ENCODE results near the gene RBBP7. TPM values are rescaled to one million over a fixed set of nuclear protein-coding genes. Genes with fewer than 3 reads are reported as not detected.

RBBP7 gene
- 77.4 and 80.6 TPM in 2 replicates for total RNA-seq

GRCh38 chrX:16870095-16870861, at the start of gene RBBP7:
TSS of gene RBBP7 (minus strand) at chrX:16870362. CDS start at chrX:16870053, 309 bp downstream.
- no peaks in the 10 kb centered on the region for H3K36me3 ChIP-seq (ENCODE audit: control insufficient read depth, insufficient read depth, low read length)
- peak; percentile 50 for DNase-seq (ENCODE audit: low read depth)
- no peak for TF ChIP-seq CTCF (IDR thresholded peaks at IDR 0.05; ENCODE audit: insufficient read depth, low read length, poor library complexity, severe bottlenecking)
- H3K4me3 ChIP-seq (ENCODE audit: low read depth, low read length), result peak within 1 kb of the TSS; percentile 90
- peaks cover 10% of the 10 kb centered on the region for H3K27me3 ChIP-seq (ENCODE audit: control insufficient read depth, insufficient read depth, low read length)

- TF ChIP-seq CTCF (IDR thresholded peaks at IDR 0.05; ENCODE audit: insufficient read depth, low read length, poor library complexity, severe bottlenecking), result no peak
- Histone ChIP-seq H3K36me3 (ENCODE audit: control insufficient read depth, insufficient read depth, low read length) (no peaks in the 10 kb centered on the region), H3K4me3 (ENCODE audit: low read depth, low read length) (no peak overlapping the region), H3K27me3 (ENCODE audit: control insufficient read depth, insufficient read depth, low read length) (peaks cover 2% of the 10 kb centered on the region)
- DNase-seq (ENCODE audit: low read depth), result no peak
Measured at GRCh38 chrX:16918979-16919378, 48.8 kb upstream of the RBBP7 start.

GRCh38 chrX:16917120-16917519, 47.0 kb upstream of the RBBP7 start:
- Histone ChIP-seq H3K27me3 (ENCODE audit: control insufficient read depth, insufficient read depth, low read length) (no peaks in the 10 kb centered on the region), H3K4me3 (ENCODE audit: low read depth, low read length) (no peak overlapping the region), H3K36me3 (ENCODE audit: control insufficient read depth, insufficient read depth, low read length) (no peaks in the 10 kb centered on the region)
- no peak for TF ChIP-seq CTCF (IDR thresholded peaks at IDR 0.05; ENCODE audit: insufficient read depth, low read length, poor library complexity, severe bottlenecking)
- DNase-seq (ENCODE audit: low read depth), result no peak

GRCh38 chrX:16916561-16916960, 46.4 kb upstream of the RBBP7 start:
- TF ChIP-seq CTCF (IDR thresholded peaks at IDR 0.05; ENCODE audit: insufficient read depth, low read length, poor library complexity, severe bottlenecking), result no peak
- Histone ChIP-seq H3K4me3 (ENCODE audit: low read depth, low read length) (no peak overlapping the region), H3K36me3 (ENCODE audit: control insufficient read depth, insufficient read depth, low read length) (no peaks in the 10 kb centered on the region), H3K27me3 (ENCODE audit: control insufficient read depth, insufficient read depth, low read length) (no peaks in the 10 kb centered on the region)
- DNase-seq (ENCODE audit: low read depth), result no peak

- H3K4me3 ChIP-seq (ENCODE audit: low read depth, low read length), result no peak overlapping the region
- no peak for TF ChIP-seq CTCF (IDR thresholded peaks at IDR 0.05; ENCODE audit: insufficient read depth, low read length, poor library complexity, severe bottlenecking)
- no peak for DNase-seq (ENCODE audit: low read depth)
- H3K27me3 ChIP-seq (ENCODE audit: control insufficient read depth, insufficient read depth, low read length), result no peaks in the 10 kb centered on the region
- no peaks in the 10 kb centered on the region for H3K36me3 ChIP-seq (ENCODE audit: control insufficient read depth, insufficient read depth, low read length)
Measured at GRCh38 chrX:16914058-16914457, 43.9 kb upstream of the RBBP7 start.

- Histone ChIP-seq H3K4me3 (ENCODE audit: low read depth, low read length) (no peak overlapping the region), H3K27me3 (ENCODE audit: control insufficient read depth, insufficient read depth, low read length) (no peaks in the 10 kb centered on the region), H3K36me3 (ENCODE audit: control insufficient read depth, insufficient read depth, low read length) (no peaks in the 10 kb centered on the region)
- no peak for TF ChIP-seq CTCF (IDR thresholded peaks at IDR 0.05; ENCODE audit: insufficient read depth, low read length, poor library complexity, severe bottlenecking)
- no peak for DNase-seq (ENCODE audit: low read depth)
Measured at GRCh38 chrX:16910376-16910775, 40.2 kb upstream of the RBBP7 start.

Measured in kidney epithelial cell (primary cell).